GM12873 (cell line): ENCODE data around the gene TEX26.

Source experiments
- CTCF ChIP-seq: IDR thresholded peaks from 2 replicates; pipeline ENCODE4 v1.5.1; 2012; ENCODE audit warnings: low read depth, mild to moderate bottlenecking, moderate library complexity, low read length, control low read depth; ENCODE audit not compliant: insufficient read depth; ENCODE audit errors: missing control alignments

TEX26 gene

DNA sequence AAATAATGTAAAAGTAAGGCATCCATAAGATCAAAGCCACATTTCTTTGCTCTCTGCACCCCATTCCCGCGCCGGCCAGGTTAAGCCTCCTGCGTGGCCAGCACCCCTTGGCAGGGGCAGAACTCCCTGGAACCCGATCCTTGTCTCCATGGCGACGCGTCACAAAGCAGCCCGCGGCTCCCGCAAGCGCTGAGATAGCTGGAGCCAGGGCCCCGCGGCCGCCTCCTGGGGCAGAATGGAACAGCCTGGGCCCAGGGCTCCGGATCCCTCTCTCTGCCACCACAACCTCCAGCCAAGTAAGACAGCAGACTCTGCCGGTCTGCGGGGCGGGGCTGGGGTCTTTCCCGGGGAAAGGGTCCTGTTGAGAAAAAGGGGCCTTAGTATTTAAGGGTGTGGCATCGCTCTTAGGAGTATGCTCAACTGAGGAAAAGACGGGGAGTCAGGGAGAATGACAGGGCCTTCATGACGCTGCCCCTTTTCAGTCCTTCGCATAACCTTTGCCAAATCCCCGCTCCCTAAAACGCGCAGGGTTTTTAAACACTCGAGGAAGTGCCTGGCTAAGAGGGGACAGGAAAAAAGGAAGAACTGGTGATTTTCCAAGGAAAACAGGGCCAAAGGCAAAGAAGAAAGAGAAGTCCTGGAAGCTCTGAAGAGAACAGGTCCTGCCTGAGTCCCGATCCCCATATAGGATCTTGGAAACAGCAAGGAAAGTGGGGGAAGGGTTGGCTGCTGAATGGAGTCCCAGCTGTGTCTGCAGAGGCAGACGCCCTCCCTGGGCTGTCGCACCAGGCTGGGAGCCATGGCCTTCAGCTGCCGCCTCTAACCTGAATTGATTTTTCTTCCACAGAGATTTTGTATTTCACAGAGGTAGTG is at the start of gene TEX26:
Gene TEX26, plus strand, starts transcription at position 176 of the 873 bp plus-strand sequence. Its CDS starts 60 bp downstream, at position 236.
- TF ChIP-seq CTCF: no peak

DNA sequence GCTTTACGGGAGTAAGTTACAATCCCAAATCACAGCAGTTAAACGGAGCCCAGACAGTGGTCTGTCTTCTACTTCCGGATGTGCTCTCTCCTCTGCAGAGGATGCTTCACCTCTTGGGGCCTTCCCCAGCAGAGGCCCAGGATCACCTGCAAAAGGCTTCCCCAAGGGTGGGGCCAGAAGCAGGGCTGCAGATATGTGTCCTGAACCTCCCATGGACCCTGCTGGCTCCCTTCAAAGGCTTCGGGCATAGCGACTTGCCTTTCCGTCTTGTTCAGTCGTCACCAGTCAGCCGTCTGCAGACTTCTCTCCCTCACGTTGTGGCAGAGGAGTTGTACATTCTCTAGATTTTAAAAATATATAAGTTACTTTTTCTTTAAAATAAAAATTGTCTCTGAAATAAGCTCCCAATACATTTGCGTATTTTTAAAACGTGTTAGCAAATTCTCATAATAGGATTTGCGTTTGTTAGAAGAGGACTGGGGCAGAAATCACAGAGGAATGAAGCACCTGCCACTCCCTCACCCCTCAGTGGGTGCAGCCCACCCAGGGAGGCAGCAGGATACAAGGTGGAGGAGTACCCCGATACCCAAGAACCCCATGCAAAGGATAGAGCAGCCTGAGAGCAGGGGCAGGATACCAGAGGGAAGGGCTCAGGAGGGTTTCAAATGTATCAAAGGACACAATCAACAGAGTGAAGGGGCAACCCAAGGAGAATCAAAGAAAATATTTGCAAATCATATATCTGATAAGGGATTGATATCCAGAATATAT is 49.3 kb upstream of the TEX26 start:
- TF ChIP-seq CTCF: no peak

GRCh38 chr13:30884543-30884942 is 47.9 kb upstream of the TEX26 start:
- TF ChIP-seq CTCF: no peak

- no peak for TF ChIP-seq CTCF
Measured at GRCh38 chr13:30889196-30889690, 43.2 kb upstream of the TEX26 start.

- TF ChIP-seq CTCF: peak; percentile 55
Measured at GRCh38 chr13:30892966-30893365, 39.5 kb upstream of the TEX26 start.

DNA sequence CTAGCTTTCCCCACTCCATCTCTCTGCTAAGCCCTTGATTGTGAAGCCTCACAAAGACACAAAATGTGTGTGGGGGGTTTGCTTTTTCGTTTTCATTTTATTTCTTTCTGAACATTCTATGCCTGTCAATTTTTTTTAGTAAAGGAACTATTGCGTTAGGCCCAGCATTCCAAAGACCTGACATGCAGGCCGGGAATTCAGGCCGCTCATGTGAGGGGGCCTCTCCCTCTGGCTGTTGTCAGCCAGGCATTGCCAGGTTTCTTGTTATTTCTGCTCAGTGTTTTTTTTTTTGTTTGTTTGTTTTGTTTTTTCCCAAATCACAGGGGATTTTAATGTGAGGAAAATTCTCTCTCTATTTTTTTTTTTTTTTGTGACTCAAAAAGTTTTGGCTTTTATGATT is 36.7 kb upstream of the TEX26 start:
- no peak for TF ChIP-seq CTCF

DNA sequence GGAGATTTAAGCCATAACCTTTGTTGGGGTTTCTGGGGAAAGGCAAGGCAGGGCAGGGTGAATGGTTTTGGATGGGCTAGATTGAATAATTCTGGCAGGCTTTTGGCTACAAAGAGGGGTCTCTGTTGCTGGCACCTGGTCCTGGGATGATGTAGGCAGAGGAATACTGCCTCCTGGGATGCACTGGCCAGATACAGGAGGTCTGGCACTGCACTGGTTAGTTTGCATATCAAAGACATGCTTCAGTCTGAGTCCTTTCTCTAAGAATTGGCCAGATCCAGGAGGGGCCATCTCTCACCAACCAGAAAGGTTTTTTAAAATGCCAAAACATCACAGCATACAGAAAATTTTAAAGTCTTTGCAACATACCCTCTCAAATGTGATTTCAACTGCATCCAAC is 34.4 kb upstream of the TEX26 start:
- no peak for TF ChIP-seq CTCF
